ENCODE results near the gene KLF7.

GRCh38 chr2:207159002-207159401 is 6.7 kb downstream of the KLF7 start:
- TF ChIP-seq CTCF (IDR thresholded peaks at IDR 0.05): no peak
- no peak for TF ChIP-seq POLR2A (IDR thresholded peaks at IDR 0.05)
